Keratinocyte (primary cell): ENCODE measurements around the gene HID1. TPM values are rescaled to one million over a fixed set of nuclear protein-coding genes. Genes with fewer than 3 reads are reported as not detected.

Experiments used
- DNase-seq: peaks from one replicate; pipeline ENCODE4 v3.0.0-alpha.2; 2011; ENCODE audit warnings: low read depth, missing footprints, low spot score
- FAIRE-seq: peaks from 2 replicates; lab custom pipeline; 2011; peaks lifted over from hg19 to GRCh38; lab: Jason Lieb, UNC
- H2AFZ ChIP-seq: 2 replicates; pipeline ENCODE4 v1.6.0; 2012; ENCODE audit warnings: low read length, control low read depth, inconsistent platforms; ENCODE audit not compliant: control insufficient read depth
- H3K27ac ChIP-seq: 2 replicates; pipeline ENCODE4 v1.5.1; 2011; ENCODE audit warnings: low read length; ENCODE audit not compliant: control insufficient read depth, insufficient read depth
- H3K27me3 ChIP-seq: 3 replicates; pipeline ENCODE4 v1.6.0; 2011; ENCODE audit warnings: low read length; ENCODE audit not compliant: control insufficient read depth, insufficient read depth; ENCODE audit errors: extremely low read depth
- H3K36me3 ChIP-seq, 2 experiments: 2 replicates in 1 of 2; 3 replicates in 1 of 2; pipeline ENCODE4 v1.5.1; 2011; ENCODE audit warnings: low read length in 2 of 2, mild to moderate bottlenecking in 1 of 2; ENCODE audit not compliant: control insufficient read depth in 2 of 2, insufficient read depth in 2 of 2; ENCODE audit errors: extremely low read depth in 1 of 2
- H3K4me1 ChIP-seq: 3 replicates; pipeline ENCODE4 v1.5.1; 2011; ENCODE audit warnings: low read length; ENCODE audit not compliant: control insufficient read depth, insufficient read depth; ENCODE audit errors: extremely low read depth
- H3K4me2 ChIP-seq: 3 replicates; pipeline ENCODE4 v1.6.0; 2011; ENCODE audit warnings: low read depth, low read length; ENCODE audit not compliant: control insufficient read depth, insufficient read depth; ENCODE audit errors: extremely low read depth
- H3K4me3 ChIP-seq, 3 experiments: fragments of 200-600 bp in 1 of 3; sonication (generic) in 1 of 3; 2 replicates in 2 of 3; 3 replicates in 1 of 3; pipeline ENCODE4 v1.5.1; 2011 to 2016; ENCODE audit warnings: low read length in 3 of 3, mild to moderate bottlenecking in 3 of 3, control low read depth in 2 of 3, inconsistent platforms in 1 of 3, low read depth in 1 of 3, mixed read lengths in 1 of 3, mixed run types in 1 of 3, moderate library complexity in 1 of 3; ENCODE audit not compliant: control insufficient read depth in 2 of 3, insufficient read depth in 2 of 3; ENCODE audit errors: extremely low read depth in 1 of 3
- H3K79me2 ChIP-seq: 2 replicates; pipeline ENCODE4 v1.6.0; 2012; ENCODE audit warnings: low read length; ENCODE audit not compliant: control insufficient read depth, insufficient read depth
- H3K9ac ChIP-seq: 3 replicates; pipeline ENCODE4 v1.6.0; 2011; ENCODE audit warnings: low read length; ENCODE audit not compliant: control insufficient read depth, insufficient read depth; ENCODE audit errors: extremely low read depth
- H3K9me1 ChIP-seq: 3 replicates; pipeline ENCODE4 v1.6.0; 2011; ENCODE audit warnings: low read length; ENCODE audit not compliant: control insufficient read depth, insufficient read depth; ENCODE audit errors: extremely low read depth
- H3K9me3 ChIP-seq: 2 replicates; pipeline ENCODE4 v1.5.1; 2012; ENCODE audit warnings: low read depth, low read length; ENCODE audit not compliant: control insufficient read depth
- H4K20me1 ChIP-seq: 3 replicates; pipeline ENCODE4 v1.6.0; 2011; ENCODE audit warnings: low read length; ENCODE audit not compliant: control insufficient read depth, insufficient read depth; ENCODE audit errors: extremely low read depth
- EZH2 ChIP-seq: IDR thresholded peaks from one replicate; pipeline ENCODE4 v1.6.1; 2012; ENCODE audit warnings: inconsistent platforms, mild to moderate bottlenecking, low read length, moderate library complexity
- dilution Hi-C: fragments of 300-500 bp; cut with MboI; formaldehyde crosslinking; loops from one replicate; pipeline ENCODE4 v1.7.0; 2020; ENCODE audit warnings: low sequenced_read_pairs; ENCODE audit not compliant: extremely low pct_ligation_motif_present
- polyA minus RNA-seq, 3 experiments: library from RNA; depleted of rRNA, polyadenylated mRNA; stranded (reverse); fragments of >200 nt; gene quantifications; 1 replicate in 1 of 3; 2 replicates in 1 of 3; 3 replicates in 1 of 3; pipeline ENCODE4 v1.2.3, GENCODE V29; 2011
- polyA plus RNA-seq, 5 experiments: library from polyadenylated mRNA; depleted of rRNA in 3 of 5; stranded (reverse) in 3 of 5; stranded (forward) in 1 of 5; unstranded in 1 of 5; fragments of >200 nt; gene quantifications; 1 replicate in 1 of 5; 2 replicates in 3 of 5; 3 replicates in 1 of 5; pipeline versions ENCODE4 v1.2.1 to v1.2.3, GENCODE V29; 2011 to 2012; ENCODE audit warnings: missing spikeins in 2 of 5, low read depth in 1 of 5, low replicate concordance in 1 of 5
- TF ChIP-seq, protein P1 (sequence below), 3 experiments: IDR thresholded peaks in 1 of 3; conservative IDR thresholded peaks in 1 of 3; optimal IDR thresholded peaks in 1 of 3; 2 replicates in 2 of 3; 3 replicates in 1 of 3; pipeline versions ENCODE3 to v1.5.1; 2011; ENCODE audit warnings: low read length in 3 of 3, mild to moderate bottlenecking in 3 of 3, moderate library complexity in 2 of 3, control low read depth in 1 of 3, inconsistent platforms in 1 of 3; ENCODE audit not compliant: insufficient read depth in 2 of 3; ENCODE audit errors: extremely low read depth in 1 of 3

HID1 gene, protein sequence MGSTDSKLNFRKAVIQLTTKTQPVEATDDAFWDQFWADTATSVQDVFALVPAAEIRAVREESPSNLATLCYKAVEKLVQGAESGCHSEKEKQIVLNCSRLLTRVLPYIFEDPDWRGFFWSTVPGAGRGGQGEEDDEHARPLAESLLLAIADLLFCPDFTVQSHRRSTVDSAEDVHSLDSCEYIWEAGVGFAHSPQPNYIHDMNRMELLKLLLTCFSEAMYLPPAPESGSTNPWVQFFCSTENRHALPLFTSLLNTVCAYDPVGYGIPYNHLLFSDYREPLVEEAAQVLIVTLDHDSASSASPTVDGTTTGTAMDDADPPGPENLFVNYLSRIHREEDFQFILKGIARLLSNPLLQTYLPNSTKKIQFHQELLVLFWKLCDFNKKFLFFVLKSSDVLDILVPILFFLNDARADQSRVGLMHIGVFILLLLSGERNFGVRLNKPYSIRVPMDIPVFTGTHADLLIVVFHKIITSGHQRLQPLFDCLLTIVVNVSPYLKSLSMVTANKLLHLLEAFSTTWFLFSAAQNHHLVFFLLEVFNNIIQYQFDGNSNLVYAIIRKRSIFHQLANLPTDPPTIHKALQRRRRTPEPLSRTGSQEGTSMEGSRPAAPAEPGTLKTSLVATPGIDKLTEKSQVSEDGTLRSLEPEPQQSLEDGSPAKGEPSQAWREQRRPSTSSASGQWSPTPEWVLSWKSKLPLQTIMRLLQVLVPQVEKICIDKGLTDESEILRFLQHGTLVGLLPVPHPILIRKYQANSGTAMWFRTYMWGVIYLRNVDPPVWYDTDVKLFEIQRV
- polyA plus RNA-seq = 0.19 to 1.0 TPM (median 0.33 TPM) in 3 replicates
- polyA plus RNA-seq (2011; ENCODE audit: low read depth) = 2.1 TPM
- 0.32 and 0.78 TPM in 2 replicates for polyA plus RNA-seq (2011; cell fraction: cytosol; rRNA removed)
- 0.93 and 0.98 TPM in 2 replicates for polyA plus RNA-seq (2011; cell fraction: nucleus; rRNA removed)
- 0.11 and 2.1 TPM in 2 replicates for polyA plus RNA-seq (2012; ENCODE audit: low replicate concordance)
- 0.46 to 1.9 TPM (median 0.86 TPM) in 3 replicates for polyA minus RNA-seq
- polyA minus RNA-seq (2011; cell fraction: cytosol; rRNA and poly(A)+ RNA removed) = not detected
- 0.74 and 1.1 TPM in 2 replicates for polyA minus RNA-seq (2011; cell fraction: nucleus; rRNA and poly(A)+ RNA removed)

DNA sequence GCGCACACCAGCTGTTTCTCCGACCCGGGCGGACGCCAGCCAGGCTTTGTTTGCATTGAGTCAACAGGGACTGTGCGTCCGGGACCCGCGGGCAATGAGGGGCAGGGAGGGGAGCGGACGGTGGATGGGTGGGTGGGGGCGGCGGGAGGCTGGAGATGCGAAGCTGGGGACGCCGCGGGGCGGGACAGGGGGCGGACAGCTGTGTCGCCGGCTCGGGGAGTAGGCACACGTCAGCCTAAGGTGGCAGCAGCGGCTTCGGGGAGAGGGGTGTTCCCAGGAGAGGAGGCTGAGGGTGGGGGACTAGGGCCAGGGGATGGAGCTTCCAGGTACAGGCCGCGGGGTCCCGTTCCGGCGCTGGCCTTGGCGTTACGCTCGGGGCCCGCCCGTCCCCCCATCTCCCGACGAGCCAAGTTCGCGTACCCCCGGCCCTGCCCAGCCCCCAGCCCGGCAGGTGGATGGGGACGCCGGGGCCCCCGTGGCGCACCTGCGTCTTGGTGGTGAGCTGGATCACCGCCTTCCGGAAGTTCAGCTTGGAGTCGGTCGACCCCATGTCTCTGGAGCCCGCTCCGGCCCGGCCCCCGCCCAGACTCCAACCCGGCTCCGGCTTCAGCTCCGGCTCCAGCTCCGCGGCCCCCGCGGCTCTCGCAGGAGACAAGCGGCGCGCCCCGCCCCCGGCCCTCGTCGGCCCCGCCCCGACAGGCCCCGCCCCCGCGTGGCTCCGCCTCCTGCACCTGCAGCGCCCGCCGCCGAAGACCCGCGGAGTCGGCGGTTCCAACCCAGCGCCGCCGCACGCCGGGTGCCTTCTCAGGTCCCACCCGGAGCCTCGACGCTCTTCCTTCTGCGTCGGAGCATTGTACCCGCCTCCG lies at the start of gene HID1:
HID1 (minus strand) TSS at position 653 of the 866 bp plus-strand sequence; CDS start at position 550, 103 bp downstream.
- H4K20me1 ChIP-seq = no peaks in the 10 kb centered on the region
- dilution Hi-C loops = no loop called here
- TF ChIP-seq, protein P1, sequence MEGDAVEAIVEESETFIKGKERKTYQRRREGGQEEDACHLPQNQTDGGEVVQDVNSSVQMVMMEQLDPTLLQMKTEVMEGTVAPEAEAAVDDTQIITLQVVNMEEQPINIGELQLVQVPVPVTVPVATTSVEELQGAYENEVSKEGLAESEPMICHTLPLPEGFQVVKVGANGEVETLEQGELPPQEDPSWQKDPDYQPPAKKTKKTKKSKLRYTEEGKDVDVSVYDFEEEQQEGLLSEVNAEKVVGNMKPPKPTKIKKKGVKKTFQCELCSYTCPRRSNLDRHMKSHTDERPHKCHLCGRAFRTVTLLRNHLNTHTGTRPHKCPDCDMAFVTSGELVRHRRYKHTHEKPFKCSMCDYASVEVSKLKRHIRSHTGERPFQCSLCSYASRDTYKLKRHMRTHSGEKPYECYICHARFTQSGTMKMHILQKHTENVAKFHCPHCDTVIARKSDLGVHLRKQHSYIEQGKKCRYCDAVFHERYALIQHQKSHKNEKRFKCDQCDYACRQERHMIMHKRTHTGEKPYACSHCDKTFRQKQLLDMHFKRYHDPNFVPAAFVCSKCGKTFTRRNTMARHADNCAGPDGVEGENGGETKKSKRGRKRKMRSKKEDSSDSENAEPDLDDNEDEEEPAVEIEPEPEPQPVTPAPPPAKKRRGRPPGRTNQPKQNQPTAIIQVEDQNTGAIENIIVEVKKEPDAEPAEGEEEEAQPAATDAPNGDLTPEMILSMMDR (optimal IDR thresholded peaks at IDR 0.05 in 1 of 3, IDR thresholded peaks at IDR 0.05 in 1 of 3, conservative IDR thresholded peaks at IDR 0.05 in 1 of 3; ENCODE audit: extremely low read depth in 1 of 3, insufficient read depth in 2 of 3, low read length in 3 of 3) = no peak
- TF ChIP-seq EZH2 = no peak
- H3K9ac ChIP-seq = peak within 1 kb of the TSS; percentile 22
- peaks cover 10% of the 10 kb centered on the region for H3K4me1 ChIP-seq
- H3K4me3 ChIP-seq = peak within 1 kb of the TSS; percentile 27 to 43 (median 32)
- H3K9me3 ChIP-seq = no peaks in the 10 kb centered on the region
- H3K9me1 ChIP-seq = no peaks in the 10 kb centered on the region
- no peak for DNase-seq
- H3K27me3 ChIP-seq = peaks cover 36% of the 10 kb centered on the region
- FAIRE-seq = no peak
- no peak within 1 kb of the TSS for H3K27ac ChIP-seq
- H2AFZ ChIP-seq = no peak within 1 kb of the TSS
- H3K4me2 ChIP-seq = peak within 1 kb of the TSS; percentile 32
- H3K79me2 ChIP-seq = no peaks in the 10 kb centered on the region
- no peaks in the 10 kb centered on the region for H3K36me3 ChIP-seq
